Body of pancreas (tissue), 4 donors: Measurements from ENCODE around the gene GAST. TPM values are rescaled to one million over a fixed set of nuclear protein-coding genes. Genes with fewer than 3 reads are reported as not detected.

Experiments
- ATAC-seq: fragments of 150-250 bp; one replicate; pipeline ENCODE4 v1.9.1; 2016
- DNase-seq, 4 donors: peaks; one replicate each; pipeline ENCODE4 v3.0.0-alpha.2; 2019
- H3K27ac ChIP-seq, 4 donors: fragments of 200-600 bp; sonication (generic); 1 replicate in 3 of 4; 2 replicates in 1 of 4; pipeline versions ENCODE4 v1.5.1 to v1.6.1; 2016 to 2019; ENCODE audit warnings: mild to moderate bottlenecking in 1 of 4, mixed read lengths in 1 of 4, moderate library complexity in 1 of 4
- H3K27me3 ChIP-seq, 2 donors: fragments of 200-600 bp; sonication (generic); one replicate each; pipeline ENCODE4 v1.6.0; 2016; ENCODE audit warnings: mild to moderate bottlenecking in 1 of 2
- H3K36me3 ChIP-seq, 2 donors: fragments of 200-600 bp; sonication (generic); replicated peaks in 1 of 2; 2 replicates each; pipeline ENCODE4 v1.5.1; 2016; ENCODE audit warnings: low read depth in 2 of 2; ENCODE audit not compliant: insufficient read depth in 1 of 2
- H3K4me1 ChIP-seq: fragments of 200-600 bp; sonication (generic); one replicate; pipeline ENCODE4 v1.6.0; 2016
- H3K4me3 ChIP-seq, 2 donors: fragments of 200-600 bp; sonication (generic); 1 replicate in 1 of 2; 2 replicates in 1 of 2; pipeline ENCODE4 v1.5.1; 2016 to 2019
- H3K9me3 ChIP-seq, 3 donors: fragments of 200-600 bp; sonication (generic); 1 replicate in 2 of 3; 2 replicates in 1 of 3; pipeline ENCODE4 v1.5.1; 2016
- CTCF ChIP-seq, 7 experiments: fragments of 450-650 bp in 4 of 7; fragments of 200-600 bp in 3 of 7; sonication (generic) in 3 of 7; IDR thresholded peaks; one replicate each; pipeline ENCODE4 v1.5.1; 2016 to 2019; ENCODE audit warnings: antibody characterized with exemption in 7 of 7
- POLR2A ChIP-seq, 3 donors: fragments of 450-650 bp; IDR thresholded peaks; one replicate each; pipeline ENCODE4 v1.6.1; 2016; ENCODE audit warnings: antibody characterized with exemption in 3 of 3, mild to moderate bottlenecking in 2 of 3
- WGBS, 2 donors: methylation state at CpG; one replicate each; pipeline ENCODE4 v1.1.5; 2017; 5-methylcytosine and 5-hydroxymethylcytosine counted together
- intact Hi-C: fragments of 100-400 bp; cut with DNase I; formaldehyde crosslinking; loops from one replicate; pipeline ENCODE4 v1.15.1; 2023
- total RNA-seq, 2 donors: library from RNA; depleted of rRNA; stranded (reverse); fragments of >200 nt; gene quantifications; one replicate each; pipeline ENCODE4 v1.1.0, GENCODE V29; 2016

GAST gene
- total RNA-seq, 2 donors from 2014 or later = not detected

- no peaks in the 10 kb centered on the region for H3K27me3 ChIP-seq
Measured at GRCh38 chr17:41722231-41722630, 10.1 kb downstream of the GAST start.

GRCh38 chr17:41723801-41724475 is 11.8 kb downstream of the GAST start:
- no peak for ATAC-seq
- DNase-seq = no peak
- WGBS, 2 donors = 59 to 74% methylated on average over 5 to 12 of the region's 12 CpGs
- TF ChIP-seq CTCF (IDR thresholded peaks at IDR 0.05) = no peak
- no peak for TF ChIP-seq POLR2A (IDR thresholded peaks at IDR 0.05)
- Histone ChIP-seq H3K27me3 (no peaks in the 10 kb centered on the region), H3K9me3 (no peaks in the 10 kb centered on the region), H3K4me3 (no peak overlapping the region), H3K36me3 (no peaks in the 10 kb centered on the region), H3K4me1 (no peaks in the 10 kb centered on the region), H3K27ac (no peak overlapping the region)
- intact Hi-C loops = no loop called here

More at GRCh38 chr17:41722231-41722630, 10.1 kb downstream of the GAST start:
- DNase-seq (no peak), ATAC-seq (no peak)
- 82 to 87% methylated on average over 7 of the region's 7 CpGs for WGBS, 2 donors
- Histone ChIP-seq H3K4me3 (no peak overlapping the region), H3K27ac (no peak overlapping the region), H3K36me3 (no peaks in the 10 kb centered on the region), H3K4me1 (peaks cover 10% of the 10 kb centered on the region), H3K9me3 (no peaks in the 10 kb centered on the region)
- intact Hi-C loops = no loop called here
- no peak for TF ChIP-seq CTCF (IDR thresholded peaks at IDR 0.05)
- TF ChIP-seq POLR2A (IDR thresholded peaks at IDR 0.05) = no peak

GRCh38 chr17:41724476-41725050 is 12.4 kb downstream of the GAST start:
- no peak overlapping the region for H3K4me3 ChIP-seq
- H3K27me3 ChIP-seq = no peaks in the 10 kb centered on the region
- 59 to 72% methylated on average over 15 to 17 of the region's 17 CpGs for WGBS, 2 donors
- no peaks in the 10 kb centered on the region for H3K4me1 ChIP-seq
- intact Hi-C loops = no loop called here
- no peak overlapping the region for H3K27ac ChIP-seq
- DNase-seq = peak in 3 of 4 donors; percentile 26 to 43 (median 40)
- no peaks in the 10 kb centered on the region for H3K36me3 ChIP-seq
- TF ChIP-seq POLR2A (IDR thresholded peaks at IDR 0.05) (no peak), CTCF (IDR thresholded peaks at IDR 0.05) (no peak)
- ATAC-seq = no peak
- no peaks in the 10 kb centered on the region for H3K9me3 ChIP-seq

- no peaks in the 10 kb centered on the region for H3K4me1 ChIP-seq
- intact Hi-C loops = no loop called here
- DNase-seq (no peak), ATAC-seq (no peak)
- 82 to 85% methylated on average over 5 of the region's 5 CpGs for WGBS, 2 donors
- no peak overlapping the region for H3K27ac ChIP-seq
- TF ChIP-seq CTCF (IDR thresholded peaks at IDR 0.05) (no peak), POLR2A (IDR thresholded peaks at IDR 0.05) (no peak)
- no peaks in the 10 kb centered on the region for H3K9me3 ChIP-seq
- H3K4me3 ChIP-seq = no peak overlapping the region
- no peaks in the 10 kb centered on the region for H3K36me3 ChIP-seq
- H3K27me3 ChIP-seq = no peaks in the 10 kb centered on the region
Measured at GRCh38 chr17:41725134-41725533, 13.0 kb downstream of the GAST start.

GRCh38 chr17:41728056-41728455 is 15.9 kb downstream of the GAST start:
- H3K36me3 ChIP-seq = no peaks in the 10 kb centered on the region
- H3K4me1 ChIP-seq = no peaks in the 10 kb centered on the region
- no peaks in the 10 kb centered on the region for H3K9me3 ChIP-seq
- ATAC-seq = no peak
- no peak overlapping the region for H3K4me3 ChIP-seq
- intact Hi-C loops = no loop called here
- WGBS, 2 donors = 77 to 85% methylated on average over 4 to 11 of the region's 12 CpGs
- no peaks in the 10 kb centered on the region for H3K27me3 ChIP-seq
- no peak for DNase-seq
- TF ChIP-seq POLR2A (IDR thresholded peaks at IDR 0.05) (no peak), CTCF (IDR thresholded peaks at IDR 0.05) (no peak)
- no peak overlapping the region for H3K27ac ChIP-seq
